OCI-LY1 (cell line): ENCODE results near the gene MTG2.

Experiments used
- H2AFZ ChIP-seq: fragments of 200-600 bp; sonication (generic), shearing (Covaris generic); 2 replicates; pipeline ENCODE4 v1.6.0; 2014; ENCODE audit warnings: antibody characterized with exemption, mild to moderate bottlenecking, low read length
- H3F3A ChIP-seq: fragments of 200-600 bp; sonication (generic), shearing (Covaris generic); 2 replicates; pipeline ENCODE4 v1.6.0; 2014; ENCODE audit warnings: mild to moderate bottlenecking, antibody characterized with exemption, low read length, moderate library complexity; ENCODE audit not compliant: insufficient read depth
- H3K27ac ChIP-seq: fragments of 200-600 bp; sonication (generic); 2 replicates; pipeline ENCODE4 v1.5.1; 2014; ENCODE audit warnings: low read length, mixed run types, mild to moderate bottlenecking, low read depth; ENCODE audit not compliant: poor library complexity, severe bottlenecking
- H3K27me3 ChIP-seq: fragments of 200-600 bp; sonication (generic); 2 replicates; pipeline ENCODE4 v1.6.0; 2014; ENCODE audit warnings: antibody characterized with exemption, mild to moderate bottlenecking, low read length, moderate library complexity; ENCODE audit not compliant: insufficient read depth
- H3K36me3 ChIP-seq: fragments of 200-600 bp; sonication (generic); 2 replicates; pipeline ENCODE4 v1.6.1; 2014; ENCODE audit warnings: mild to moderate bottlenecking, antibody characterized with exemption, low read length, moderate library complexity, mixed read lengths; ENCODE audit not compliant: insufficient read depth
- H3K4me1 ChIP-seq: fragments of 200-600 bp; sonication (generic); 2 replicates; pipeline ENCODE4 v1.5.1; 2014; ENCODE audit warnings: mild to moderate bottlenecking, low read length, moderate library complexity; ENCODE audit not compliant: insufficient read depth, severe bottlenecking
- H3K4me2 ChIP-seq: fragments of 200-600 bp; sonication (generic), shearing (Covaris generic); 2 replicates; pipeline ENCODE4 v1.6.1; 2014; ENCODE audit warnings: low read length
- H3K4me3 ChIP-seq: fragments of 200-600 bp; sonication (generic); 2 replicates; pipeline ENCODE4 v1.5.1; 2014; ENCODE audit warnings: low read length, low read depth, mild to moderate bottlenecking, mixed read lengths; ENCODE audit not compliant: poor library complexity, severe bottlenecking
- H3K79me2 ChIP-seq: fragments of 200-600 bp; shearing (Covaris generic); 2 replicates; pipeline ENCODE4 v1.6.1; 2016; ENCODE audit warnings: mixed run types, low read length, mixed read lengths; ENCODE audit not compliant: insufficient read depth
- H3K9ac ChIP-seq: fragments of 200-600 bp; sonication (generic), shearing (Covaris generic); 2 replicates; pipeline ENCODE4 v1.6.1; 2014; ENCODE audit warnings: mild to moderate bottlenecking, low read length, mixed read lengths
- H3K9me2 ChIP-seq: fragments of 200-600 bp; sonication (generic), shearing (Covaris generic); 2 replicates; pipeline ENCODE4 v1.6.1; 2014; ENCODE audit warnings: low read depth, mild to moderate bottlenecking, low read length, mixed read lengths
- H3K9me3 ChIP-seq: fragments of 200-600 bp; shearing (Covaris generic); 2 replicates; pipeline ENCODE4 v1.6.1; 2014; ENCODE audit warnings: low read length, mixed read lengths
- H4K20me1 ChIP-seq: fragments of 200-600 bp; sonication (generic), shearing (Covaris generic); 2 replicates; pipeline ENCODE4 v1.6.0; 2016; ENCODE audit warnings: mild to moderate bottlenecking, low read length; ENCODE audit not compliant: insufficient read depth
- CTCF ChIP-seq: fragments of 200-600 bp; sonication (generic), shearing (Covaris generic); IDR thresholded peaks from 2 replicates; pipeline ENCODE4 v1.5.1; 2017; ENCODE audit warnings: mild to moderate bottlenecking, antibody characterized with exemption, low read length, moderate library complexity, mixed read lengths
- EZH2 ChIP-seq: fragments of 200-600 bp; sonication (generic), shearing (Covaris generic); IDR thresholded peaks from 2 replicates; pipeline ENCODE4 v1.8.0; 2017; ENCODE audit warnings: borderline replicate concordance, mixed run types, mild to moderate bottlenecking, antibody characterized with exemption, low read length, moderate library complexity, mixed read lengths

The MTG2 gene

DNA sequence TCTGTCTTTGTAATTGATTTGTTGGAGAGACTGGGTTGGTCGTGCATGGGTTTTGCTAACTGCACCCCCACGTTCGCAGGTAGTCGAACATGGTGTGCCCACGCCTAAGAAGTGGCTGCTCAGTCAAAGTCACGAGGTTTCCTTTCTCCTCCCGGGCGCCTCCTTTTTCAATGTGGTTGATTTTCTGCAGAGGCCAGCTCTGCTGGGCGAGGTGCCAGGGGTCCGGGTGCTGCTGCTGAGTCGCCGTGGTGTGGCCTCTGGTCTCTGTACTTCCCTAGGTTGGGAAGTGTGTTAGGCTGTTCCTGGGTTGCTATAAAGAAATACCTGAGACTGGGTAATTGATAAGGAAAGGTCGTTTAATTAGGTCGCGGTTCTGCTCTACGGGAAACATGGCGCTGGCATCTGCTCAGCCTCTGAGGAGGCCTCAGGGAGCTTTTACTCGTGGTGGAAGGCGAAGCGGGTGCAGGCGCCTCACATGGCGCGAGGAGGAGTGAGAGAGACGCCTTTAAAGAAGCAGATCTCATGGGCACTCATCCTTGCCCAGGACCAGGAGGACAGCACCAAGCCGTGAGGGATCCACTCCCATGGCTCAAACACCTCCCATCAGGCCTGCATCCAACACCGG lies 69.6 kb downstream of the MTG2 start:
- Histone ChIP-seq H3K27me3 (no peaks in the 10 kb centered on the region), H3K36me3 (peaks cover 12% of the 10 kb centered on the region), H3K79me2 (no peaks in the 10 kb centered on the region), H3K9me2 (no peaks in the 10 kb centered on the region), H2AFZ (no peak overlapping the region), H3F3A (no peaks in the 10 kb centered on the region), H3K27ac (no peak overlapping the region), H3K4me1 (peaks cover 9% of the 10 kb centered on the region), H4K20me1 (no peaks in the 10 kb centered on the region), H3K9me3 (no peaks in the 10 kb centered on the region), H3K4me3 (no peak overlapping the region), H3K9ac (no peak overlapping the region), H3K4me2 (no peak overlapping the region)
- TF ChIP-seq EZH2 (no peak), CTCF (no peak)
